HL-60/S4 treated with phorbol 12-myristate 13-acetate at 8.2 ng/mL for 4 days and 3 days (cell line): Measurements from ENCODE around the gene B9D1.

Source experiments
- in situ Hi-C: fragments of 300-500 bp; cut with MboI; formaldehyde crosslinking; loops from 2 replicates; pipeline ENCODE4 v1.15.0; 2022; ENCODE audit warnings: low sequenced_read_pairs

B9D1 gene

GRCh38 chr17:19388791-19389785 lies 26.6 kb upstream of the B9D1 start:
- in situ Hi-C loops: no loop called here

GRCh38 chr17:19387921-19388521 lies 25.5 kb upstream of the B9D1 start:
- in situ Hi-C loops: no loop called here

- in situ Hi-C loops: no loop called here
Measured at GRCh38 chr17:19386974-19387920, 24.7 kb upstream of the B9D1 start, which contains the start of gene MFAP4. Gene MFAP4, minus strand, starts transcription at chr17:19387190. Its CDS starts 35 bp downstream, at chr17:19387155.

GRCh38 chr17:19386051-19386929 lies 23.8 kb upstream of the B9D1 start:
- in situ Hi-C loops: no loop called here

- in situ Hi-C loops: no loop called here
Measured at GRCh38 chr17:19385521-19385983, 23.0 kb upstream of the B9D1 start.

GRCh38 chr17:19384723-19385391 lies 22.3 kb upstream of the B9D1 start:
- in situ Hi-C loops: no loop called here

GRCh38 chr17:19383681-19384470 lies 21.4 kb upstream of the B9D1 start:
- in situ Hi-C loops: no loop called here

- in situ Hi-C loops: no loop called here
Measured at GRCh38 chr17:19382531-19383444, 20.3 kb upstream of the B9D1 start.

GRCh38 chr17:19381741-19382444 lies 19.4 kb upstream of the B9D1 start:
- in situ Hi-C loops: no loop called here

GRCh38 chr17:19381361-19381740 lies 18.8 kb upstream of the B9D1 start:
- in situ Hi-C loops: no loop called here

GRCh38 chr17:19380481-19381301 lies 18.2 kb upstream of the B9D1 start:
- in situ Hi-C loops: no loop called here

- in situ Hi-C loops: no loop called here
Measured at GRCh38 chr17:19379361-19380065, 17.0 kb upstream of the B9D1 start.

- in situ Hi-C loops: no loop called here
Measured at GRCh38 chr17:19378416-19379360, 16.2 kb upstream of the B9D1 start, which contains the start of gene MAPK7. Gene MAPK7, plus strand, starts transcription at chr17:19378498. Its CDS starts 403 bp downstream, at chr17:19378901.
